EL (cell line): ENCODE measurements around the gene C1GALT1.
"Not testable (repeated sequence)": the region's sequence is repeated elsewhere in the genome, so short reads cannot be mapped to it uniquely, and the experiment has no call there.

Experiments
- DNase-seq: peaks from one replicate; pipeline ENCODE4 v3.0.0-alpha.2; 2016

The C1GALT1 gene

DNA sequence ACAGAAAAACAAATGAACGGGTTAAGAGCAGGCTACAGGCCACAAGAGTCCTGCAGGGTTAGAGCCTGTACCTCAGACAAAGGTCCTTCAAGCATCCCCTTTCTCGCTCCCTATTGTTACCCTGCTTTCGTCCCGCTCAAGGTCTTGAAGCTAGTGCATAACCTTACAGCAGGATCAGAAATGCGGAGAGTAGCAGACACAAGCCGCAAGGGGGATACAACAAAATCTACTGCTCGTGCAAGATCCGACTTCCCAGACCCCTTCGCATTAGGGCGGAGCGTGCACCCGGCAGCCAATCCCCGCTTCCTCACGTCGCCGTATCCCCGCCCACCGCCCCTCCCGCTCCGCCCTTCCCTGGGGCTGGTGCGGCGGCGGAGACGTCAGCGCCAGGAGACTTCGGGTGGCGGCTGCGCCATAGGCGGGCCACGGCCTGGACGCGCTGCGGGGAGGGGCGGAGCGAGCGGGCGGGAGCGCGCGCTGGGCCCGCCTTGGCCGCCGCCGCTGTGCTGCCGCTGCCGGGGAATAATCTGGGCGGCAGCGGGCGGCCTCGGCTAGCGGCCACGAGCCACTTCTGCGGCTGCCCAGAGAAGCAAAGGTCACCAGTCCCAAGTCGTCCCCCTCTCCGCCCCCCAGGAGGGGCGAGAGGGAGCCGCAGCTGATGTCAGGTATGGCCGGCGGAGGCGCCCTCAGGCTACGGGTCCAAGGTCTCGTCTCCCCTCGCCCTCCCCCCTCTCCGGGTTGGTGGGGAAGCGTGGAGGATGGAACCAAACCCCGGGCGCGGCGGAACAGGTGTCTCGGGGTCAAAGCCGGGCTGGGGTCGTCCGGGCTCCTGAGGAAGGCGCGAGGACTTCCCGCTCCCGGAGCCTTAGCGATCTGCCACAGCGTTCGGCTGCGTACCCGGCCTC is at the start of gene C1GALT1:
TSS of gene C1GALT1 (plus strand) at position 389 of the 905 bp plus-strand sequence. CDS start 51,776 bp downstream, outside the sequence.
- DNase-seq = peak; percentile 97

DNA sequence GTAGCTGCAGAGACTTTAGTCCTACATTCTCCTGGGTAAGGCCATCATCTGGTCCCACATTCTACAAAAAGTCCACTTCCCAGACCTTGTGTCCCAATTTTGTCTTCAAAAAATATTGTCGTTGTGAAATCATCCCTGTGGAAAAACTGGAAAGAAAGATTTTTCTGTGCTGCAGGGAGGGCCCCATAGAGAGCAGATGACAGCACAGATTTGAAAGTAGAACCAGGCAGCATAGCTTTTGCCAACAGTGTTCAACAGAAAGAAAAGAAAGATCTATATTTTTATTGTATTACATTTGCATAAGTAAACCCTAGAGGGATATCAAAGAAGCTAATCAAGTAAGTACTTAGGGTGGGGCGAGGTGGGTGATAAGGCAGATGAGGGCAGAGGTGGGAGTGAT is 48.3 kb upstream of the C1GALT1 start:
- DNase-seq = no peak

DNA sequence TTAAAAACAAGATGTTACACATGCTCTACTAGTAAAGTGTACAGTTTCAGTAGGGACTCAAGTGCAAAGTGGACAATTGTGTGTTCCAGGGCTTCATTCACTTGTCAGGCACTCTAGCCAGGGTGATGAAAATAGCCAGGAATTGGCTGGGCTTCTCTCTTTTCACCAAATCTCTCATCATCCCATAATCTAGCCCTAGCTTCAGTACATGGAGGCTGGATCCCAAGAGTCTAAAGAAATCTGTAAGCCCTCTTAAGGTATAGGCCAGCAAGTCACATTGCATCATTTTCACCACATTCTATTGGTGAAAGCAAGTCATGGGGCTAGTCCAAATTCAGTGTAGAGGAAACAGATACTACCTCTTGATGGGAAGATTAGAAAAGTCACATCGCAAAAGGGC is 47.3 kb upstream of the C1GALT1 start:
- DNase-seq = no peak

DNA sequence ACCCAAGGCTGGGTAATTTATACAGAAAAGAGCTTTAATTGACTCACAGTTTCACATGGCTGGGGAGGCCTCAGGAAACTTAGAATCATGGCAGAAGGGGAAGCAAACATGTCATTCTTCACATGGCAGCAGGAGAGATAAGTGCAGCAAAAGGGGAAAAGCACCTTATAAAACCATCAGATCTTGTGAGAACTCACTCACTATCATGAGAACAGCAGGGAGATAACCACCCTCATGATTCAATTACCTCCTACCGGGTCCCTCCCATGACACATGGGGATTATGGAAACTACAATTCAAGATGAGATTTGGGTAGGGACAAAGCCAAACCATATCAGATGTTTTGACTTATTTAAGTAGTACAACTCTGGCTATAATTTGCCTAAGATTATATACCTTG is 46.4 kb upstream of the C1GALT1 start:
- not testable (repeated sequence) for DNase-seq

DNA sequence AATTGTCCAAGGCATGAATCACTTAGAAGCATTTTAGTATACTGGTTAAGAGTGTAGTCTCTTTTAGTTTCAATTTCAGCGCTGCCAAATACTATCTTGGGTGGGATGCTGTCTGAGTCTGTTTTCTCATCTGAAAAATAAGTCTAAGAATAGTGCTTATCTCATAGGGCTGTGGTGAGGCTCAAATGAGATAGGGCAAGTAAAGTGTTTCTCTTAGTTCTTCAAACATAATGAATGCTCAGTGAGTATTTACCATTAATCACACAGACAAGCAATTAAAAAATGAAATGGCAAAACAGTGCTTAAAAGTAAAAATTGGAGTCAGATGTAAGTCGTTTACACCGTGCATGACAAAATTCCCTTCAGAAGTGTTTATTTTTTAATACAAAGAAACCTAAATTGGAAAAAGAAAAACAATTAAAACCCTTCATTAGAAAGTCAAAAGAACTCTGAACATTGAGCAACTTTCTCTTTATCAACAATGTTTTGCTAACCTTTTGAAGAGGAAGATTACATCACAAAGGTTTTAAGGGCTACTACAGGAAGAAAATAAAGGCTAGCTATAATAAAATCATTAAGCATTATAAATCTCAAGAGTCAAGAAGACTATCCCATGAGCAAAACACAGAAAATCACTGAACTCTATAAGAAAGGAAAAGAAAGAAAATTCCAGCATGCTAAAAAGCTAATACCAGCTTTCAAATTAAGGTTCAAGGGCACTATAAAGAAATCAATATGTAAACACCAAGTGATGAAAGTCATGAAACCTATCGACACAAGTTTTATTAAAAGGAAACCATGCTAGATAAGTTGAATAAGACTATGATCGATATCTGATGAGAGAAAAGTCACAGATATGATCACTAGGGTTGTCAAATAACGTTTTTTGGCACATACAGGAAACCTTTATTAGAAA is 45.6 kb upstream of the C1GALT1 start:
- no peak for DNase-seq

DNA sequence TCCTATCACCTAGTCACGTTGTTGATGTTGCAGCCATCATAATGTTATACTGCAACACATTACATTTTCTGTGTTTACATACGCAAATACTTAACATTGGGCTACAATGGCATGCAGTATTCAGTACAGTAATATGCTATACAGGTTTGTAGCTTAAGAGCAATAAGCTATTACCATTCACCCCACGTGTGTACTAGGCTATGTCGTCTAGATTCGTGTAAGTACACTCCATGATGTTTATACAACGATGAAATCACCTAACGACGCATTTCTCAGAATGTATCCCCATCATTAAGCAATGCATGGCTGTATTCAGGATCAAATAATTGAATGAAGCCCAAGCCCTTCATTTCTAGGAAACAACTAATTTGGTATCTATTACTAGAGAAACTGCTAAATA is 43.4 kb upstream of the C1GALT1 start:
- no peak for DNase-seq

DNA sequence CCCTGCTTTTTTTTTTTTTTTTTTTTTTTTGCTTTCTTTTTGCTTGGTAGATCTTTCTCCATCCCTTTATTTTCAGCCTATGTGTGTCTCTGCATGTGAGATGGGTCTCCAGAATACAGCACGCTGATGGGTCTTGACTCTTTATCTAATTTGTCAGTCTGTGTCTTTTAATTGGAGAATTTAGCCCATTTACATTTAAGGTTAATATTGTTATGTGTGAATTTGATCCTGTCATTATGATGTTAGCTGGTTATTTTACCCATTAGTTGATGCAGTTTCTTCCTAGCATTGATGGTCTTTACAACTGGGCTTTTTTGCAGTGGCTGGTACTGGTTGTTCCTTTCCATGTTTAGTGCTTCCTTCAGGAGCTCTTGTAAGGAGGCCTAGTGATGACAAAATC is 38.9 kb upstream of the C1GALT1 start:
- not testable (repeated sequence) for DNase-seq

DNA sequence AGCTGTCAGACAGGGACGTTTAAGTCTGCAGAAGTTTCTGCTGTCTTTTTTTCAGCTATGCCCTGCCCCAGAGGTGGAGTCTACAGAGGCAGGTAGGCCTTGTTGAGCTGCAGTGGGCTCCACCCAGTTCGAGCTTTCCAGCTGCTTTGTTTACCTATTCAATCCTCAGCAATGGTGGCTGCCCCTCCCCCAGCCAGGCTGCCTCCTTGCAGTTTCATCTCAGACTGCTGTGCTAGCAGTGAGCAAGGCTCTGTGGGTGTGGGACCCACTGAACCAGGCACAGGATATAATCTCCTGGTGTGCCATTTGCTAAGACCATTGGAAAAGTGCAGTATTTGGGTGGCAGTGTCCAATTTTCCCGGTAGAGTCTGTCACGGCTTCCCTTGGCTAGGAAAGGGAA is 37.2 kb upstream of the C1GALT1 start:
- DNase-seq = not testable (repeated sequence)

DNA sequence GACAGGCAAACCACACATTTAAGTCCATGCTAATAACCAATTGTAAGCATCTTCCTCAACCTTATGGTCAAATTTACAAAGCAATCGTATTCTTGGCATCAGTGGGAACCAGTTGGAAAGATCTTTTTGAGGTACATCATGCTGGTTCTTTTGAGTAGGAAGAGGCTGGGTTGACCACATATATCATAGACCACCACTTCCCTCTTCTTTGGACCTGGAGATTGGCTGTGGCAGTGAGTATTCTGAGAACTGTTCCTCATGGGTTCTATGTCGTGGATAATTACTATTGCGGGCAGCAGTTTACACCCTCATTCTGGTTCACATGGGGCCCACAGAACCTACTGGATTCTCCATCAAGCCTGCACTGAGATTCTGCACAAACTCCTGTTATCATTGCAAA is 35.5 kb upstream of the C1GALT1 start:
- no peak for DNase-seq

DNA sequence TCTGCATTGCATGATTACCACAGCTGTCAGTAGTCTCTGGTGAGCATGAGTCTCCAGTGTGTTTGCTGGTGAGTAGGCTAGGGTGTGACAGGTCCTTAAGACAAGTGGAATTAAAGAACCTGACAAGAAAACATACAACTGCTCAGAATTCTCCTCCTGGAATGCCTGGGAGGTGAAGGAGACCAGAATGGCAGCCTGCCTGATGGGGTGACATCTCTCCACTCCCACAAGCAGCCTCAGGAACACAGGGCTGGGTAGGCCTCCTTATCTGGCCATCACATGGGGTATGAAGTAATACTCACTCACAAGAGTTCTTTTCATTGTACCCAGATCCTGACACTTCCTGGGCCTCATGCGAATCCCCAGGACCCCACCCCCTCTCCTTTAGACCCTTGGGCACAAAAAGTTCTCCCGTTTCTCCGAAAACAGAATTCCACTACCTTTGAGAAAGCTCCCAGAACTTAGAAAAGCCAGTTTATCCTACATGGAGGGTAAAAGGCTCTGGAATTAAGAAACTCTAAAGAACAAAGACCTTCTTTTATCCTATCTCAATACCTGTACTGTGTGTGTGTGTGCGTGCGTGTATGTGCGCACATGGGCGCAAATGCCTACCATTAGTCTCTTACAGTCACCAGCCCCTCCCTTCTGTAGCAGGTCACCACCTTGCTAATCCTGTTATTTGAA is 33.4 kb upstream of the C1GALT1 start:
- no peak for DNase-seq

DNA sequence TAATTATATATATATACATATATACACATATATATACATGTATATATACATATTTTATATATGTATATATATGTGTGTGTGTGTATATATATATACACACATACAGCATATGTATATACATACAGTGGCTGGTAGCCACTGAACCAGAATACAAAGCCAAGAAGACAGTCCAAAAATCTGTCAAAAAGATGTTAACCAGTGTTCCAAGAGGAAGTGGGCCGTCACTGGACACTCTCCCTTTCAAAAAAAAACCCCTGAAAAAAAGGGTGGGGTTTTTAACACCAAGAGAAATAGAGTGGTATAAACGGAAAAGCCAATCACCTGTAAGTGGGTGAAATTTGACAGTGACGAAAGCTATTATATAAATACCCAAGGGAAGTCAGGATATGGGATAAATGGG is 31.1 kb upstream of the C1GALT1 start:
- no peak for DNase-seq

DNA sequence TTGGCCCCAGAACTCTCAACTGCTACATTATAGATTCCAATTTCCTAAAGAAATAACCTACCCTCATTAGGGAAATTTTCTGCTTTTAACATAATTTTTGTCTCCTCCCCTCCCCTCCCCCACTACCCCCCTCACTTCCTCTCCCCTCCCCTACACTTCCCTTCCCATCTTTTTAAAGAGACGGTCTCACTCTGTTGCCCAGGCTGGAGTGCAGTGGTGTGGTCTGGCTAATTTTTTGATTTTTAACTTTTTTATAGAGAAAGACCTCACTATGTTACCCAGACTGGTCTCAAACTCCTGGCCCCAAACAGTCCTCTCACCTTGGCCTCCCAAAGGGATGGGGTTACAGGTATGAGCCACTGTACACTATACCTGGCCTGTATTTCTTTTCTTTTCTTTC is 30.5 kb upstream of the C1GALT1 start:
- DNase-seq = no peak

DNA sequence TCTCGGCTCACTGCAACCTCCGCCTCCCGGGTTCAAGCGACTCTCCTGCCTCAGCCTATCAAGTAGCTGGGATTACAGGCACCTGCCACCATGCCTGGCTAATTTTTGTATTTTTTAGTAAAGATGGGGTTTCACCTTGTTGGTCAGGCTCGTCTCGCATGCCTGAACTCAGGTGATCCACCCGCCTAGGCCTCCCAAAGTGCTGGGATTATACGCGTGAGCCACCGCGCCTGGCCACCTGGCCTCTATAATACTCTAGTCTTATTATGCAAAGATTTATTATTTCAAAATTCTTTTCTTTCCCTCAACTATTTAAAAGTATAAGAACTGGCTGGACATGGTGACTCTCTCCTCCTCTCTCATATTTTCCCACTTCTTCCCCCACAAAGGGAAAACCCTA is 30.0 kb upstream of the C1GALT1 start:
- no peak for DNase-seq

DNA sequence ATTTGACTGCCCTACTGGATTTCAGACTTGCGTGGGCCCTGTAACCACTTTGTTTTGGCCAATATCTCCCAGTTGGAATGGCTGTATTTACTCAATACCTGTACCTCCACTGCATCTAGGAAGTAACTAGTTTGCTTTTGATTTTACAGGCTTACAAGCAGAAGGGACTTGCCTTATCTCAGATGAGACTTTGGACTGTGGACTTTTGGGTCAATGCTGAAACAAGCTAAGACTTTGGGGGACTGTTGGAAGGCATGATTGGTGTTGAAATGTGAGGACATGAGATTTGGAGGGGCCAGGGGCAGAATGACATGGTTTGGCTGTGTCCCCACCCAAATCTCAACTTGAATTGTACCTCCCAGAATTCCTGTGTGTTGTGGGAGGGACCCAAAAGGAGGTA is 28.0 kb upstream of the C1GALT1 start:
- DNase-seq = not testable (repeated sequence)

DNA sequence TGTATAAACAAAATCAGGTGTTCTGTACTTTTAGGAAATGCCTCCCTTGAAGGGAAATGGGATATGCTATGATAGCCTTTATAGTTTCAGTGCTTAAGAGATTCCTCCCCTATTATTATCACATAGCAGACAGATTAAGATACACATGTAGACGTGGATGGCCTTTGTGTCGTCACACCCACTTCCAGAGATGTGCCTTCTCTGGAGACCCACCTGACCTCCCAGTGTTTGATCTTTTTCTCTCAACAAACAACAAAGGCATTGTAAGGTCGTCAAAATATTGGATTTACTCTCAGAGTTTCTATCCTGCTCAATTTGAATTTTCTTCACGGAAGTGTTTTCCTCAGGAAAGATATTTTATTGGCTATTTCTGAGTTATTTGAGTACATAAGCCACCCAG is 25.7 kb upstream of the C1GALT1 start:
- DNase-seq = no peak

DNA sequence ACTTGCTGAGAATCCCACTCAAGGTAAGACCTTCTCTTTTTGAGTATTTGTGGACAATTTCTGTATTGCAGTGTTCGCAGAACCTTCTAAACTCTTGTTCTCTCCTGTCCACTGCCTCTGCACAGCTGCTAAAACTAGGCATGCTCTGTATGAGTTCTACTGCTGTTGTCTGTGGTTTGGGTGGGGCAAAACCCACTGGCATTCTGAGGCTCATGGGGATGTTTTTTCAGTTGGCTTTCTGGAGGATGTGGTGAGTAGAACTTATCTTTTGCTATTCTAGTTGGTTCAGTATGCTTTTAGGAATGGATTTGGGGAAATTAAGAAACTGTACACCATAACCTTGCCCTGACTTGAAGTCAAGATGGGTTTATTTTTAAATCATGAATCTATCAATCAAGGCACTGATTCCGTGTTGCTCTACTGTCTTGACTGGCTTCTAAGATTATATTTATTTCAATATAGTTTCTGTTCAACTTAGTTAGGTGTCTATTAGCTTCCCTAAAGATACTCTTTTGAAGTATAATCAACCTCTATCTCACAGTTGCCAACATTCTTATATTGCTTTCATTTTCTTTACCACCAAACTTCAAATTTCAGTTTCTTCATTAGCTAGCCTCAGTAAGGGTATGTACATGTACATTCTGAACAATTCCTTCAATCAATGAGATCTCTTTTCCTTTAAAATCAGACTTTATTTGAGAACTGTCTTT is 25.0 kb upstream of the C1GALT1 start:
- DNase-seq = peak; percentile 88

DNA sequence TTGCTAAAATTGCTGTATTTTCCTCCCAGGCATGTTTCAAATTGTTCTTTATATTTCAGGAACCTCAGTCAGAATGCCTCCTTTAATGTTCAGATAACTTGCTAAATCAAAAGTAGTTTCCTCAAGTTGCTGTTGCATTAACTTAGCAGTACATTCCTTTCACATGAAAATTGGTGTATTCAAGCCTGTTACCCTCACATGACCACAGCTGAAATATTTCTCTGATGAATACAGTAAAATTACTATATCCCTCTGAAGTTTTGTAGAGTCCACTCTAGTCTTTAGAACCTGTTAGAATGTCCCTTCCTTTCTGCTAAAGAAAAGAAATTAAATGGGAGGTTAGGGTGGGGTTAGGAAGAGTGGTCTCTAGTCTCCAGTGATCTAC is 24.5 kb upstream of the C1GALT1 start:
- peak; percentile 80 for DNase-seq

DNA sequence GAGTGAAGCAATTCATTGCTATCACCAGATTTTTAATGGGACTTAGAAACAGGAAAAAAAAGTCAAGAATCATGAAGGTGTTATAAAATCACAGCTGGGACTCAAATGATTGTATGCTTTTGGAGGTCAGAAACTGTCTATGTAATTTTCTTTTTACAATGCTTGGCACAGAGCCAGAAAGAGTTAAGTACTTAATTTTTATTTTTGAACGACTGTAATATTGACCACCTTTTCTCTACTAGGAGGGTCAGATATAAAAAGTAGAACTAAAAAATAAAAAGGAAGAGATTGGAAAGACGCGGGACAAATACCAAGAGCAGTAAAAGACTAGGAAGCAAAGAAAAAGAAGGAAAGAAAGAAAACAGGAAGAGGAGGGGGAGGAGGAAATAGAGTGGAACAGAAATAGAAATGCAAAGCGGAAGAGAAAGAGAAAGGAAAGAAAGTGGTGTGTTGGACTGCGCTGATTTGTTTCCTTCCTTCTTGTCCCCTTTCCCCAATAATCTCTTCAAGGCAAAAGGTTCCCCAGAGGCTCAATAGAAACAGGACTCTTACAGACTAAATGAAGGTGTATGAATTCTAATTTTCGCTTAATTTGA is 23.2 kb upstream of the C1GALT1 start:
- DNase-seq = no peak

DNA sequence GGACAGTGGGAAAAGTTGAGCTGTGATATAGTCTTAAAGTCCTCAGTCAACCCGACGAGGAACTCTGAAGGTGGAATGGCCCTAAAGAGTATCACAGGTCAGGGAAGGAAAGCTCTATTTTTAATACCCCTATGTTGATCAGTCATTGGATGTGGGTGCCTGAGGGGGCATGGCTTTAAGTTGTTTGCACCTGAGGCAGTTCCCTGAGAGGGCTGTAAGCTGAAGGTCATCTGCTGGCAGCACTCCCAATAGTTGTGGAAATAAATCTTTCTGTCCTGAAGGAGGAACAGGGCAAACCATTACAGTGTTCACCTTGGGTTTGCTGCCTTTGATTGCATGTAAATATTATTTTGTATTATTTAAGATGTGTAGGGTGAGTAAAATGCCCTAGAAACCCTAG is 17.8 kb upstream of the C1GALT1 start:
- DNase-seq = no peak

DNA sequence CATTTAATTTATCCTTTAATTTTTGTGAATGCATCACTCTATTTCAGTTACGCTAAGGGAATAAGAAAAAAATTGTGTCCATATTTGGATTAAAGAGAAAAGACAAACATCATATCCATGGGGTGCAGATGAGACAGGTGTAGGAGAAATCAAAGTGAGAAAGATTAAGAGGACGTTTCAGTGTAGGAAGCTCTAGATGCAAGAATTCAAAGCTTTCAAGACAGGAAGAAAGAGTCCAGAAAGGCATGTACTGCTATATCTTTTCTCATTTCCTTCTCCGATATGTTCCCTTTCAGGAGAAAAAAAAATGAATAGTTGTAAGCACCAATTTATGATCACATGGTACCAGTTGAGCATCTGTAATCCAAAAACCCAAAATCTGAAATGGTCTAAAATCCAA is 17.0 kb upstream of the C1GALT1 start:
- no peak for DNase-seq

DNA sequence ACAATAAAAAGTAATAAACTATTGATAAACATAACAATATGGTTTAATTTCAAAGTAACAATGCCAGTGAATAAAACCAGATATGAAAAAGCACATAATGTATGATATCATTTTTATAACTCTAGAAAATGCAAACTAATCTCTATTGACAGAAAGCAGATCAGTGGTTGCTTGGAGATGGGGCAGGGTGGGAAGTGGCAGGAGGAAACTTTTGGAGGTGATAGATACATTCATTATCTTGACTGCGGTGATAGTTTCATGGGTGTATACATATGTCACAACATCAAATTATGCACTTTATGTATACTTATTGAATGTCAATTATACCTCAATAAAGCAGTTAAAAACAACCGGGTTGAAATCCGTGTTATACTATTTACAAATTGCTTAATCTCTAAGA is 16.0 kb upstream of the C1GALT1 start:
- no peak for DNase-seq

DNA sequence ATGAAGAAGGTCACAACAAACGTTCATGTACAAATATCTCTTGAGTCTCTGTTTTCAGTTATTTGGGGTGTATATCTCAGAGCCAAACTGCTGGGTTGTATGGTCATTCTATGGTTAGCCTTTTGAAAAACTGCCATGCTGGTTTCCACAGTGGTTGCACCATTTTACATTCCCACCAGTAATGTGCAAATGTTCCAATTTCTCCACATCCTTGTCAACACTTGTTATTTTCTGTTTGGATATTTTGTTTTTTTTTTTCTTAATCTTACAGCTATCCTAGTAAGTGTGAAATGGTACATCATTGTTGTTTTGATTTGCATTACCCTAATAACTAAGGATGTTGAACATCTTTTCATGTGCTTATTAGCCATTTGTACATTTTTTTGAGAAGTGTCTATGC is 13.0 kb upstream of the C1GALT1 start:
- no peak for DNase-seq
